ENCODE data around the gene KIF5A.

Gene KIF5A

GRCh38 chr12:57552835-57553313, 3.0 kb downstream of the KIF5A start:
- no peaks in the 10 kb centered on the region for H4K20me1 ChIP-seq (ENCODE audit: control insufficient read depth, insufficient read depth, low read depth, low read length)
- peaks cover 5% of the 10 kb centered on the region for H3F3A ChIP-seq (ENCODE audit: control insufficient read depth, insufficient read depth)
- H3K36me3 ChIP-seq (ENCODE audit: control insufficient read depth, low read length) = no peaks in the 10 kb centered on the region
- TF ChIP-seq CTCF (IDR thresholded peaks at IDR 0.05; ENCODE audit: low read depth, low read length, poor library complexity, severe bottlenecking) (no peak), EZH2phosphoT487 (IDR thresholded peaks at IDR 0.05; ENCODE audit: borderline replicate concordance, low read length) (no peak)
- H3K4me1 ChIP-seq (ENCODE audit: control insufficient read depth, low read length) = peaks cover 11% of the 10 kb centered on the region
- no peaks in the 10 kb centered on the region for H3K9me2 ChIP-seq (replicated peaks; ENCODE audit: control insufficient read depth, low read length)
- H3K27ac ChIP-seq (ENCODE audit: low read depth, low read length) = no peak overlapping the region
- no peak overlapping the region for H3K4me2 ChIP-seq (ENCODE audit: low read length)
- no peaks in the 10 kb centered on the region for H3K9me3 ChIP-seq (ENCODE audit: control insufficient read depth, insufficient read depth, low read length)
- peaks cover 26% of the 10 kb centered on the region for H3K27me3 ChIP-seq (ENCODE audit: control insufficient read depth, low read length)
- H3K79me2 ChIP-seq (ENCODE audit: control insufficient read depth, low read length) = no peaks in the 10 kb centered on the region
- no peak overlapping the region for H3K4me3 ChIP-seq (ENCODE audit: low read length)

- no peak overlapping the region for H3K4me2 ChIP-seq (ENCODE audit: low read length)
- no peak overlapping the region for H3K27ac ChIP-seq (ENCODE audit: low read depth, low read length)
- H3K9me2 ChIP-seq (replicated peaks; ENCODE audit: control insufficient read depth, low read length) = no peaks in the 10 kb centered on the region
- H4K20me1 ChIP-seq (ENCODE audit: control insufficient read depth, insufficient read depth, low read depth, low read length) = no peaks in the 10 kb centered on the region
- H3F3A ChIP-seq (ENCODE audit: control insufficient read depth, insufficient read depth) = no peaks in the 10 kb centered on the region
- no peaks in the 10 kb centered on the region for H3K9me3 ChIP-seq (ENCODE audit: control insufficient read depth, insufficient read depth, low read length)
- peaks cover 26% of the 10 kb centered on the region for H3K27me3 ChIP-seq (ENCODE audit: control insufficient read depth, low read length)
- no peak overlapping the region for H3K4me3 ChIP-seq (ENCODE audit: low read length)
- H3K36me3 ChIP-seq (ENCODE audit: control insufficient read depth, low read length) = no peaks in the 10 kb centered on the region
- peaks cover 11% of the 10 kb centered on the region for H3K4me1 ChIP-seq (ENCODE audit: control insufficient read depth, low read length)
- no peak for TF ChIP-seq CTCF (IDR thresholded peaks at IDR 0.05; ENCODE audit: low read depth, low read length, poor library complexity, severe bottlenecking)
- TF ChIP-seq EZH2phosphoT487 (IDR thresholded peaks at IDR 0.05; ENCODE audit: borderline replicate concordance, low read length) = no peak
- no peaks in the 10 kb centered on the region for H3K79me2 ChIP-seq (ENCODE audit: control insufficient read depth, low read length)
These were observed 3.7 kb downstream of the KIF5A start for GRCh38 chr12:57553343-57554202.

- Histone ChIP-seq H3K9me2 (replicated peaks; ENCODE audit: control insufficient read depth, low read length) (no peaks in the 10 kb centered on the region), H3K27ac (ENCODE audit: low read depth, low read length) (no peak overlapping the region), H3K4me1 (ENCODE audit: control insufficient read depth, low read length) (peaks cover 8% of the 10 kb centered on the region), H3K4me2 (ENCODE audit: low read length) (no peak overlapping the region), H3K4me3 (ENCODE audit: low read length) (no peak overlapping the region), H3K79me2 (ENCODE audit: control insufficient read depth, low read length) (no peaks in the 10 kb centered on the region), H4K20me1 (ENCODE audit: control insufficient read depth, insufficient read depth, low read depth, low read length) (no peaks in the 10 kb centered on the region), H3F3A (ENCODE audit: control insufficient read depth, insufficient read depth) (no peaks in the 10 kb centered on the region), H3K36me3 (ENCODE audit: control insufficient read depth, low read length) (no peaks in the 10 kb centered on the region), H3K27me3 (ENCODE audit: control insufficient read depth, low read length) (peaks cover 24% of the 10 kb centered on the region), H3K9me3 (ENCODE audit: control insufficient read depth, insufficient read depth, low read length) (no peaks in the 10 kb centered on the region)
- no peak for TF ChIP-seq EZH2phosphoT487 (IDR thresholded peaks at IDR 0.05; ENCODE audit: borderline replicate concordance, low read length)
- no peak for TF ChIP-seq CTCF (IDR thresholded peaks at IDR 0.05; ENCODE audit: low read depth, low read length, poor library complexity, severe bottlenecking)
These were observed 4.6 kb downstream of the KIF5A start for GRCh38 chr12:57554453-57554852.
